Lower leg skin (tissue), 3 donors: ENCODE results near the gene MPST.

Experiments
- POLR2A ChIP-seq, 2 donors: fragments of 450-650 bp; IDR thresholded peaks; one replicate each; pipeline ENCODE4 v1.6.1; 2016 to 2017; ENCODE audit warnings: antibody characterized with exemption in 2 of 2, mild to moderate bottlenecking in 1 of 2, moderate library complexity in 1 of 2
- TF ChIP-seq, protein P1 (sequence below), 3 donors: fragments of 450-650 bp; IDR thresholded peaks; one replicate each; pipeline ENCODE4 v1.5.1; 2016; ENCODE audit warnings: antibody characterized with exemption in 3 of 3, mild to moderate bottlenecking in 3 of 3, moderate library complexity in 2 of 3

DNA sequence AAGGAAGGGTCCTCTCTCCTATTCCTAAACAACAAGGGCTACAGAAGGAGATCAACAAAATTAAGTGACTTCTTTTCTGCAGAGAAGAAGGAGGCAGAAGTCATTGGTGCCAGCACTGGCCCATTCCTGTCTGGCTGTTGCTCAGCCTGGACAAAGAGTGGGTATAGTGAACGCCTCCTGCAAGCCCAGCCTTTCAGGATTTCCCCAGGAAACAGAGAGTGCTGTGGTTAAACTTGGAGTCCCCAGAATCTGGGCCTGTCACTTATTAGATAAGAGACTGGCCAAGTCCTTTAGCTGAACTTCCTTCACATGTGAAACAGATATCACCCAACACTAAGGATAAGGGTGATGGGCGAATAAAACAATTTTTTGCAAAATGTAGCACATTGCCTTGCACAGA, 11.2 kb upstream of the MPST start:
- TF ChIP-seq, protein P1, sequence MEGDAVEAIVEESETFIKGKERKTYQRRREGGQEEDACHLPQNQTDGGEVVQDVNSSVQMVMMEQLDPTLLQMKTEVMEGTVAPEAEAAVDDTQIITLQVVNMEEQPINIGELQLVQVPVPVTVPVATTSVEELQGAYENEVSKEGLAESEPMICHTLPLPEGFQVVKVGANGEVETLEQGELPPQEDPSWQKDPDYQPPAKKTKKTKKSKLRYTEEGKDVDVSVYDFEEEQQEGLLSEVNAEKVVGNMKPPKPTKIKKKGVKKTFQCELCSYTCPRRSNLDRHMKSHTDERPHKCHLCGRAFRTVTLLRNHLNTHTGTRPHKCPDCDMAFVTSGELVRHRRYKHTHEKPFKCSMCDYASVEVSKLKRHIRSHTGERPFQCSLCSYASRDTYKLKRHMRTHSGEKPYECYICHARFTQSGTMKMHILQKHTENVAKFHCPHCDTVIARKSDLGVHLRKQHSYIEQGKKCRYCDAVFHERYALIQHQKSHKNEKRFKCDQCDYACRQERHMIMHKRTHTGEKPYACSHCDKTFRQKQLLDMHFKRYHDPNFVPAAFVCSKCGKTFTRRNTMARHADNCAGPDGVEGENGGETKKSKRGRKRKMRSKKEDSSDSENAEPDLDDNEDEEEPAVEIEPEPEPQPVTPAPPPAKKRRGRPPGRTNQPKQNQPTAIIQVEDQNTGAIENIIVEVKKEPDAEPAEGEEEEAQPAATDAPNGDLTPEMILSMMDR (IDR thresholded peaks at IDR 0.05) = no peak
- TF ChIP-seq POLR2A (IDR thresholded peaks at IDR 0.05) = no peak
